Tibial artery (tissue), 4 donors: Measurements from ENCODE around the gene EPOP.
A peak's percentile ranks its signal among the peaks of the same experiment; 100 is the strongest.

Source experiments
- DNase-seq, 2 donors: peaks; one replicate each; pipeline ENCODE4 v3.0.0-alpha.2; 2019
- H3K27ac ChIP-seq, 2 donors: fragments of 200-600 bp; sonication (generic) in 1 of 2; 1 replicate in 1 of 2; 2 replicates in 1 of 2; pipeline ENCODE4 v1.5.1; 2018 to 2019; ENCODE audit warnings: mild to moderate bottlenecking in 1 of 2
- H3K27me3 ChIP-seq, 2 donors: fragments of 200-600 bp; sonication (generic) in 1 of 2; one replicate each; pipeline versions ENCODE4 v1.5.1 to v1.6.0; 2016 to 2019
- H3K36me3 ChIP-seq, 3 donors: fragments of 200-600 bp; sonication (generic) in 2 of 3; one replicate each; pipeline ENCODE4 v1.5.1; 2016 to 2019; ENCODE audit warnings: mild to moderate bottlenecking in 2 of 3
- H3K4me1 ChIP-seq, 4 donors: fragments of 200-600 bp; sonication (generic) in 2 of 4; 1 replicate in 3 of 4; 2 replicates in 1 of 4; pipeline ENCODE4 v1.5.1; 2016 to 2019
- H3K4me3 ChIP-seq, 2 donors: fragments of 200-600 bp; sonication (generic) in 1 of 2; 1 replicate in 1 of 2; 2 replicates in 1 of 2; pipeline ENCODE4 v1.5.1; 2018 to 2019; ENCODE audit warnings: mild to moderate bottlenecking in 2 of 2
- H3K9me3 ChIP-seq, 3 donors: fragments of 200-600 bp; sonication (generic) in 1 of 3; one replicate each; pipeline ENCODE4 v1.5.1; 2016 to 2019
- intact Hi-C: fragments of 100-400 bp; cut with DNase I; formaldehyde crosslinking; loops from one replicate; pipeline ENCODE4 v1.15.0; 2023; ENCODE audit warnings: low total_unique reads
- TF ChIP-seq, protein P1 (sequence below), 2 experiments: fragments of 200-600 bp in 1 of 2; fragments of 450-650 bp in 1 of 2; IDR thresholded peaks; one replicate each; pipeline ENCODE4 v1.5.1; 2017 to 2019; ENCODE audit warnings: antibody characterized with exemption in 2 of 2, mild to moderate bottlenecking in 1 of 2, moderate library complexity in 1 of 2

Gene EPOP

GRCh38 chr17:38674749-38675615, at the start of gene EPOP:
Gene EPOP, minus strand, starts transcription at chr17:38674957. Its CDS starts 462 bp downstream, at chr17:38674495.
- intact Hi-C loops, result no loop called here
- TF ChIP-seq, protein P1, sequence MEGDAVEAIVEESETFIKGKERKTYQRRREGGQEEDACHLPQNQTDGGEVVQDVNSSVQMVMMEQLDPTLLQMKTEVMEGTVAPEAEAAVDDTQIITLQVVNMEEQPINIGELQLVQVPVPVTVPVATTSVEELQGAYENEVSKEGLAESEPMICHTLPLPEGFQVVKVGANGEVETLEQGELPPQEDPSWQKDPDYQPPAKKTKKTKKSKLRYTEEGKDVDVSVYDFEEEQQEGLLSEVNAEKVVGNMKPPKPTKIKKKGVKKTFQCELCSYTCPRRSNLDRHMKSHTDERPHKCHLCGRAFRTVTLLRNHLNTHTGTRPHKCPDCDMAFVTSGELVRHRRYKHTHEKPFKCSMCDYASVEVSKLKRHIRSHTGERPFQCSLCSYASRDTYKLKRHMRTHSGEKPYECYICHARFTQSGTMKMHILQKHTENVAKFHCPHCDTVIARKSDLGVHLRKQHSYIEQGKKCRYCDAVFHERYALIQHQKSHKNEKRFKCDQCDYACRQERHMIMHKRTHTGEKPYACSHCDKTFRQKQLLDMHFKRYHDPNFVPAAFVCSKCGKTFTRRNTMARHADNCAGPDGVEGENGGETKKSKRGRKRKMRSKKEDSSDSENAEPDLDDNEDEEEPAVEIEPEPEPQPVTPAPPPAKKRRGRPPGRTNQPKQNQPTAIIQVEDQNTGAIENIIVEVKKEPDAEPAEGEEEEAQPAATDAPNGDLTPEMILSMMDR (IDR thresholded peaks at IDR 0.05), result no peak
- peak within 1 kb of the TSS; percentile 51 to 62 for H3K4me3 ChIP-seq
- H3K27ac ChIP-seq, result peak within 1 kb of the TSS; percentile 6 to 41
- no peaks in the 10 kb centered on the region for H3K36me3 ChIP-seq
- H3K27me3 ChIP-seq, result peaks cover 7 to 68% of the 10 kb centered on the region in 2 donors
- peaks cover 0 to 33% (median 26%) of the 10 kb centered on the region in 4 donors for H3K4me1 ChIP-seq
- peak; percentile 83 to 92 for DNase-seq
- no peaks in the 10 kb centered on the region for H3K9me3 ChIP-seq

DNA sequence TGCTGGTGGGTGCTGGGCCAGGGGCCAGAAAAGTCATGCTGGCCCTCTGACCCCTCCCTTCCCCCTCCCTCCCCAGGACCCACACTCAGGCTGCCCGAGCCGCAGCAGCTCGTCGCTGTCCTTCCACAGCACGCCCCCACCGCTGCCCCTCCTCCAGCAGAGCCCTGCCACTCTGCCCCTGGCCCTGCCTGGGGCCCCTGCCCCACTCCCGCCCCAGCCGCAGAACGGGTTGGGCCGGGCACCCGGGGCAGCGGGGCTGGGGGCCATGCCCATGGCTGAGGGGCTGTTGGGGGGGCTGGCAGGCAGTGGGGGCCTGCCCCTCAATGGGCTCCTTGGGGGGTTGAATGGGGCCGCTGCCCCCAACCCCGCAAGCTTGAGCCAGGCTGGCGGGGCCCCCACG, 47.0 kb upstream of the EPOP start:
- Histone ChIP-seq H3K27me3 (no peaks in the 10 kb centered on the region), H3K4me1 (peaks cover 0 to 6% (median 1%) of the 10 kb centered on the region in 4 donors), H3K27ac (no peak overlapping the region), H3K36me3 (peaks cover 37 to 97% (median 74%) of the 10 kb centered on the region in 3 donors), H3K4me3 (no peak overlapping the region), H3K9me3 (no peaks in the 10 kb centered on the region)
- intact Hi-C loops, result no loop called here
- no peak for DNase-seq
- TF ChIP-seq, protein P1 (IDR thresholded peaks at IDR 0.05), result no peak

DNA sequence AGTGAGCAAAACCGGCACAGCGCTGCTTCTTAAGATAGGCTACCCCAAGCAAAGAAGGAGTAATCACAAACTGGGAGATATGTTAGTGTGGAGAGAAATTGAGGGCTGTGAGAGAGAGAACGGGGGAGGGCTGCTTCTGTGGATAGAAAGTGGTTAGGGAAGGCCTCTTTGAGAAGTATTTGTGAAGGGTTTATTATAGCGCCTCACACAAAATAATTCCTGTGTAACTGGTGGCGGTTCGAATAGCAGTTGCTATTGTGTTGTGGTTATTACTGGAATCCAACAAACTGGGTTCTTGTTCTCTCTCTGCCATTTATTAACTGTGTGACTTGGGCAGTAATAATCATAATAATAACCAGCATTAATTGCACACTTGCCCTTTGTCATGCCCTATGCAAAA, 46.2 kb upstream of the EPOP start:
- TF ChIP-seq, protein P1 (IDR thresholded peaks at IDR 0.05), result no peak
- no peak for DNase-seq
- Histone ChIP-seq H3K36me3 (peaks cover 45 to 100% (median 83%) of the 10 kb centered on the region in 3 donors), H3K27ac (no peak overlapping the region), H3K4me3 (no peak overlapping the region), H3K4me1 (peaks cover 0 to 6% (median 1%) of the 10 kb centered on the region in 4 donors), H3K9me3 (no peaks in the 10 kb centered on the region), H3K27me3 (no peaks in the 10 kb centered on the region)
- intact Hi-C loops, result no loop called here

DNA sequence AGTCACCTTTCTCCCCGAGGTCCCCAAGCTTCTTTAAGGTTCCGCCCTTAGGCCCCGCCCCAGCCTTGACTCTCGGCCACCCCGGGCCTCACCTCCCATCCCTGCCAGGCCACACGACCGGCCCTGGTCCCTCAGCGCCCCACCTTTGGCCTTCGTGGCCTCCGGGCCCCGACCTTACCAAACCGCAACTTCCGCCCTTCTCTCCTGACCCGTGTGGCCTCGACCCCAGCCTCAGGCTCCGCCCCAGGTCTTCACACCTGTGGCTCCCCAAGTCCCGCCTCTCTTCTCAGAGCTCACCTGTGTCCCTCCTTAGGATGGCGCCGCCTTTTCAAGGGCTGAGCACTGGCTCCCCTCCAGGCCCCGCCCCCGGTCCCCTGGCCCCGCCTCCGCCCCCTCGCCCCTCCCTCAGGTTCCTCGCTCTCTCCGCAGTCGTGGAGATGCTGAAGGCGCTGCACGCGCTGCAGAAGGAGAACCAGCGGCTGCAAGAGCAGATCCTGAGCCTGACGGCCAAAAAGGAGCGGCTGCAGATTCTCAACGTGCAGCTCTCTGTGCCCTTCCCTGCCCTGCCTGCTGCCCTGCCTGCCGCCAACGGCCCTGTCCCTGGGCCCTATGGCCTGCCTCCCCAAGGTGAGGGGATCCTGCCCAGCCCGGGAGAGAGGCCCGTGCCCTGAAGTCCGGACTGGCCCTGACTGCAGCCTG, 45.3 kb upstream of the EPOP start:
- TF ChIP-seq, protein P1 (IDR thresholded peaks at IDR 0.05), result no peak

DNA sequence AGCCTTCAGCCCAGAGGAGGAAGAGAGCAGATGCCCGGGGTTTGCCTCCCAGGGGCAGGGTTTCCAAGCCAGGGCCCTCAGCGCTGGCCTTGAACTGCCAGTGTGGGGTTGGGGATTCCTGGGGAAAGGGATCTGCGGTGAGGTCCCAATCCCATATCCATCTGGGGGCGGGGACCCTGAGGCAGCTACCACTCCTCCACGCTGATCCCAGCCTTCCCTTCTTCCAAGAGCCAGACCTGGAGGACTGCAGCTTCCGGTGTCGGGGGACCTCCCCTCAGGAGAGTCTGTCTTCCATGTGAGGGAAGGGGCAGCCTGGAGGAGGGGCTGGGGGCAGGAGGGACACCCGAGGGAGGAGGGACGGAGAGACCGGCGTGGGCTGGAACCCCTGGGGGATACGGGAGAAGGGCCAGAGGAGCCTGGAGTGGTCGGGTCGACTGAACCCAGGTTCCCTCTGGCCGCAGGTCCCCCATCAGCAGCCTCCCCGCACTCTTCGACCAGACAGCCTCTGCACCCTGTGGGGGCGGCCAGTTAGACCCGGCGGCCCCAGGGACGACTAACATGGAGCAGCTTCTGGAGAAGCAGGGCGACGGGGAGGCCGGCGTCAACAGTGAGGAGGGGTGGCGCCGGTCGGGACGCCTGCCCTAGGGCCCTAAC, 44.7 kb upstream of the EPOP start:
- intact Hi-C loops, result no loop called here
- no peak overlapping the region for H3K27ac ChIP-seq
- peaks cover 55 to 100% (median 84%) of the 10 kb centered on the region in 3 donors for H3K36me3 ChIP-seq
- no peak overlapping the region for H3K4me3 ChIP-seq
- H3K27me3 ChIP-seq, result no peaks in the 10 kb centered on the region
- TF ChIP-seq, protein P1 (IDR thresholded peaks at IDR 0.05), result no peak
- H3K4me1 ChIP-seq, result peaks cover 0 to 2% (median under 1%) of the 10 kb centered on the region in 4 donors
- no peaks in the 10 kb centered on the region for H3K9me3 ChIP-seq
- DNase-seq, result no peak

More for the DNA sequence above, 45.3 kb upstream of the EPOP start:
- H3K4me3 ChIP-seq, result no peak overlapping the region
- no peak overlapping the region for H3K27ac ChIP-seq
- intact Hi-C loops, result no loop called here
- H3K36me3 ChIP-seq, result peaks cover 53 to 100% (median 84%) of the 10 kb centered on the region in 3 donors
- DNase-seq, result no peak
- H3K4me1 ChIP-seq, result peaks cover 0 to 6% (median 1%) of the 10 kb centered on the region in 4 donors
- H3K9me3 ChIP-seq, result no peaks in the 10 kb centered on the region
- H3K27me3 ChIP-seq, result no peaks in the 10 kb centered on the region
